GM12873 (cell line): ENCODE results near the gene GH1.

Experiments used
- CTCF ChIP-seq: IDR thresholded peaks from 2 replicates; pipeline ENCODE4 v1.5.1; 2012; ENCODE audit warnings: low read depth, mild to moderate bottlenecking, moderate library complexity, low read length, control low read depth; ENCODE audit not compliant: insufficient read depth; ENCODE audit errors: missing control alignments

Gene GH1

GRCh38 chr17:63934183-63935112, 15.8 kb upstream of the GH1 start:
- TF ChIP-seq CTCF = no peak

DNA sequence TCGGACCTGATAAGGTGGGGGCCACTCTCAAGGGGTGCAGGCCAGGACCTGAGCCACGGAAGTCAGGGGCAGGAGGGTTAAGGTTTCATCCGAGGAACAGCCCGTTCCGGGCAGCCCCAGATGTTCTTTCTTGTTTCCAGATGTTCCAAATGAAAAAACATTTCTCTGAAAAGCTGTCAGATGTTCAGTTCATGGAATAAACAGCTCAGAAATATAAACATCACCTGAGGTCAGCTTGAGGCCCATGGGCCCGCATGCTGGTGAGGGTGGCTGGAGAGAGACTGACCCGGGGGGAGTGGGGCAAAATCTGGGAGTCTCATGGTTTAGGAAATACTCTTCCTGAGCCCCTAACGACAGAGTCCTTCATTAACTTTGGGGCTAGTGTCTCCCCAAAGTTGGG, 15.0 kb upstream of the GH1 start:
- TF ChIP-seq CTCF = no peak

DNA sequence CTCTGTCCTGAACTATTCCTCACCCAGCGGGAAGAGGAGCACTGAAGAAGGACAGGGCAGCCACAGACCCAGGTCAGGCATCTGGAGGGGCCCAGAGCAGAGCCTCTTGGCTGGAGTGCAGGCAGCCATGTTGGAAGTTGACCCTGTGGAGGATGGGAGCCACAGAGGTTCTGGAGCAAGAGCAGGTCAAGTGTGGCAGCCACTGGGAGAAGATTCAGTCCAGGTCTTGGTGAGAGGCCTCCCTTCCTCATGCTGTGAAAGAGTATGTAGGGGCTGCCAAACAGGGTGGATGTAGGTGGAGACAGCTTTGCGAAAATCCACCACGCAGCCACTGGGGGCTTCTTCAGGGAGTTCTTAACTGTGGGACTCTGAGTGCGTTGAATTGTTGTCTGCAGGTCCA, 14.1 kb upstream of the GH1 start:
- TF ChIP-seq CTCF = peak; percentile 24

DNA sequence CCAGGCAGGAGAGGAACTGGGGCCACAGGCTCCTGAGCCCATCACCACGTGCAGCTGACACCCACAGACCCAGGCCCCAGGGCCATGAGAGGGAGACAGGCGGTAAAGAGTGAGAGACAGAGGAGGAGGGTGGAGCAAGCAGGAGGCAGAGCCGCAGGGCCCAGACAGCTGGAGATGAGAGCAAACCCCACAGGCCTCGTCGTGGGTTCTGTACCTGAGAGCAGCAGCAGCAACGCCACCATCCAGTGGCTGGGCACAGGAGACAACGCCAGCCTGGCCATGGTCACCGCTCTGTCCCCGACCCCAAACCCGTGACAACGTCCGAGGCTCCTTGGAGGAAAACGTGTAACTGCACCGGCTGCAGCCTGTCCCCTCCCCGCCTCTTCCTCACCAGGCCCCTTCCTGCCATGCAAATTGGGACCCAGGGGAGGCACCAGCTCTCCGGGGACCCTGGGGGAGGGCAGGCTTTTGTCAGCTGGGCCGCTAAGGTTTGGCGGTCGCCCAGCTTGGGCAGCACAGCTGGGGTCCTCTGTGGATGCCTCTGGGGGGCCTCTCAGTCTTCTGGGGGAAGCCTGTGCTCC, 13.4 kb upstream of the GH1 start, which contains the start of gene CD79B:
Gene CD79B (minus strand): TSS at position 351 of the 581 bp plus-strand sequence. CDS start 70 bp downstream, at position 281.
- no peak for TF ChIP-seq CTCF

DNA sequence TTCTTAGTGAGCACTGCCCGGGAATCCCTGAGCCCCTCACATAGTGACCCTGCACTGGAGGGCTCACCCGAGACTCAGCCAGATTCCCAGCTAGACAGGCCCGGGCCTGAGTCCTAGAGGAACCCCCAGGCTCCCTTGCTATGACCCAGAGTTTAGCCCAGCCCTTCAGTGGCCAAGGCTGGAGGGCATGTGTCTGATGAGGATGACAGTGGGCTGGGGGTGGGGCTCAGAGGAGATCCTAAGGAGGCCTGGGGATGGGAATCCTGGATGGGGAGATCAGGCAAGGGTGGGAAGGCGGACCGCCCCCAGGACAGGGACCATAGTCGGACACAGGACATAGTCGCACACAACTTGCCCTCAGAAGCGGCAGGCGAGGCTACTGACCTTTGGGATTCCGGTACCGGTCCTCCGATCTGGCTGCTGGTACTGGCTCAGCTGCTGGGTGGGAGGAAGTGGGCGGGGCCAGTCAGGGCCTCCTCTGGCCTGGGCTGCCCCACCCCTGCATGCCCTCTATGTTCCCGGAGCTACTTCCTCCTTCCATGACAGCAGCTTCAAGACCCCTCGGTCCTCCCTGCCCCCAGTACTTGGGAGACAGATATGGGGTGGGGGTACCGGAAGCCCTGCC, 12.4 kb upstream of the GH1 start:
- no peak for TF ChIP-seq CTCF

- no peak for TF ChIP-seq CTCF
Measured at GRCh38 chr17:63929860-63930766, 11.5 kb upstream of the GH1 start.
